HEK293T (cell line): ENCODE measurements around the gene CDYL.

Experiments used
- CTCF ChIA-PET: fragments of 350-600 bp; formaldehyde crosslinking; extraction: SDS; loops from one replicate; lab custom pipeline; 2021; ENCODE audit warnings: antibody characterized with exemption, inconsistent platforms; lab: Yijun Ruan, JAX
- POLR2A ChIA-PET: fragments of 350-600 bp; formaldehyde crosslinking; extraction: SDS; loops from one replicate; lab custom pipeline; 2020; ENCODE audit warnings: antibody characterized with exemption, inconsistent platforms; lab: Yijun Ruan, JAX
- DNase-seq: peaks from one replicate; pipeline ENCODE4 v3.0.0; 2012; ENCODE audit warnings: mixed read lengths; ENCODE audit errors: extremely low spot score
- ARNT ChIP-seq: fragments of 450-650 bp; IDR thresholded peaks from 2 replicates; pipeline ENCODE4 v1.6.1; 2017; ENCODE audit warnings: mild to moderate bottlenecking
- BHLHE40 ChIP-seq: fragments of 450-650 bp; IDR thresholded peaks from 2 replicates; pipeline ENCODE4 v1.6.1; 2016; ENCODE audit warnings: mild to moderate bottlenecking, moderate library complexity, borderline replicate concordance
- CTBP1 ChIP-seq: fragments of 450-650 bp; IDR thresholded peaks from 2 replicates; pipeline ENCODE4 v1.6.1; 2016; ENCODE audit warnings: borderline replicate concordance
- ELF4 ChIP-seq: fragments of 450-650 bp; IDR thresholded peaks from 2 replicates; pipeline ENCODE4 v1.6.1; 2017; ENCODE audit warnings: antibody characterized with exemption
- FOXA1 ChIP-seq: fragments of 450-650 bp; IDR thresholded peaks from 2 replicates; pipeline ENCODE4 v1.6.1; 2016; ENCODE audit warnings: mild to moderate bottlenecking
- FOXK2 ChIP-seq: fragments of 450-650 bp; IDR thresholded peaks from 2 replicates; pipeline ENCODE4 v1.6.1; 2016; ENCODE audit warnings: mild to moderate bottlenecking
- FOXM1 ChIP-seq: fragments of 450-650 bp; IDR thresholded peaks from 2 replicates; pipeline ENCODE4 v1.6.1; 2017; ENCODE audit warnings: mild to moderate bottlenecking, borderline replicate concordance
- HDGF ChIP-seq: fragments of 450-650 bp; IDR thresholded peaks from 2 replicates; pipeline ENCODE4 v1.6.1; 2017; ENCODE audit warnings: antibody characterized with exemption, borderline replicate concordance
- L3MBTL2 ChIP-seq: fragments of 450-650 bp; conservative IDR thresholded peaks from 2 replicates; pipeline ENCODE4 v1.6.1; 2016; ENCODE audit warnings: mild to moderate bottlenecking
- LEF1 ChIP-seq: fragments of 450-650 bp; IDR thresholded peaks from 2 replicates; pipeline ENCODE4 v1.6.1; 2017; ENCODE audit warnings: mild to moderate bottlenecking, borderline replicate concordance
- NFRKB ChIP-seq: fragments of 450-650 bp; IDR thresholded peaks from 2 replicates; pipeline ENCODE4 v1.6.1; 2016; ENCODE audit warnings: mild to moderate bottlenecking, moderate library complexity
- SP1 ChIP-seq: fragments of 450-650 bp; IDR thresholded peaks from 2 replicates; pipeline ENCODE4 v1.6.1; 2017
- SUZ12 ChIP-seq: fragments of 450-650 bp; IDR thresholded peaks from 2 replicates; pipeline ENCODE4 v1.6.1; 2016; ENCODE audit warnings: mild to moderate bottlenecking
- TARDBP ChIP-seq: fragments of 450-650 bp; IDR thresholded peaks from 2 replicates; pipeline ENCODE4 v1.6.1; 2016
- ZNF384 ChIP-seq: fragments of 450-650 bp; IDR thresholded peaks from 2 replicates; pipeline ENCODE4 v1.6.1; 2016
- TF ChIP-seq, protein P1 (sequence below): fragments of 450-650 bp; IDR thresholded peaks from 2 replicates; pipeline ENCODE4 v1.6.1; 2016

The CDYL gene

DNA sequence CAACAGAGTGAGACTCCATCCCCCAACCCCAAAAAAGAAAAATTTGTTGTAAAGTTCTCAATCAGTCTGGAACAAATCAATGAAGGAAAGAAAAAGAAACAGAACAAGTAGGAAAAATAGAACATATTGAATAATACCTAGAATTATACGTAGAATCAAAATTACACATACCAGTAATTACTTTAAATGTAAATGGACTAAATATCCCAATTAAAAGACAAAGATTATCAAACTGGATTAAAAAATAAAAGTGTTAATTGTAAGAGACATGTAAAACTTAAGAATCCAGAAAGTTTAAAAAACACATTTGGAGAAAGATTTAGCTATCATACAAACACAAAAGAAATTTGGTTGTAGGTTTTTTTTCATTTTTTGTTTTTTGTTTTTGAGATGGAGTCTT lies 12.3 kb upstream of the CDYL start:
- no peak for TF ChIP-seq CTBP1
- TF ChIP-seq FOXA1 = no peak
- no peak for TF ChIP-seq FOXM1
- no peak for TF ChIP-seq TARDBP
- TF ChIP-seq LEF1 = no peak
- TF ChIP-seq SP1 = no peak
- no peak for TF ChIP-seq L3MBTL2
- no peak for TF ChIP-seq ARNT
- no peak for DNase-seq
- POLR2A ChIA-PET = no interaction called here

DNA sequence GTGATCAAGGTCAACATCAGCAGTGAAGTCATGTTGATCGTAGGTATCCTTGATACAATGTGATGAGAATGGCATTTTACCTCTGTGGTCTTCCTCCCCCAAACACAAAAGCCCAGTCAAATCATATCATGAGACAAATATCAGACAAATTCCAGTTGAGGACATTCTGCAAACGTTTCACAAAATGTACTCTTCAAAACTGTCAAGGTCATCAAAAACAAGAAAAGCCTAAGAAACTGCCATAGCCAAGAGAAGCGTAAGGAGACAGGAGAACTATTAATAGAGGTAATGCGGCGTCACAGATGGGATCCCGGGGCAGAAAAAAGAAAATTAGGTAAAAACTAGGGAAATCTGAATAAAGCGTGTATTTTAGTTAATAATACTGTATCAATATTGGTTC lies 7.4 kb upstream of the CDYL start:
- no peak for DNase-seq
- ChIA-PET POLR2A (no interaction called here), CTCF (no interaction called here)
- TF ChIP-seq L3MBTL2 (no peak), FOXK2 (no peak), ARNT (no peak), FOXM1 (no peak), NFRKB (no peak), CTBP1 (no peak), ELF4 (no peak), FOXA1 (no peak), BHLHE40 (no peak), SP1 (no peak), ZNF384 (no peak)
- TF ChIP-seq, protein P1, sequence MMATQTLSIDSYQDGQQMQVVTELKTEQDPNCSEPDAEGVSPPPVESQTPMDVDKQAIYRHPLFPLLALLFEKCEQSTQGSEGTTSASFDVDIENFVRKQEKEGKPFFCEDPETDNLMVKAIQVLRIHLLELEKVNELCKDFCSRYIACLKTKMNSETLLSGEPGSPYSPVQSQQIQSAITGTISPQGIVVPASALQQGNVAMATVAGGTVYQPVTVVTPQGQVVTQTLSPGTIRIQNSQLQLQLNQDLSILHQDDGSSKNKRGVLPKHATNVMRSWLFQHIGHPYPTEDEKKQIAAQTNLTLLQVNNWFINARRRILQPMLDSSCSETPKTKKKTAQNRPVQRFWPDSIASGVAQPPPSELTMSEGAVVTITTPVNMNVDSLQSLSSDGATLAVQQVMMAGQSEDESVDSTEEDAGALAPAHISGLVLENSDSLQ = no peak

More for the DNA sequence above, 12.3 kb upstream of the CDYL start:
- CTCF ChIA-PET = no interaction called here

DNA sequence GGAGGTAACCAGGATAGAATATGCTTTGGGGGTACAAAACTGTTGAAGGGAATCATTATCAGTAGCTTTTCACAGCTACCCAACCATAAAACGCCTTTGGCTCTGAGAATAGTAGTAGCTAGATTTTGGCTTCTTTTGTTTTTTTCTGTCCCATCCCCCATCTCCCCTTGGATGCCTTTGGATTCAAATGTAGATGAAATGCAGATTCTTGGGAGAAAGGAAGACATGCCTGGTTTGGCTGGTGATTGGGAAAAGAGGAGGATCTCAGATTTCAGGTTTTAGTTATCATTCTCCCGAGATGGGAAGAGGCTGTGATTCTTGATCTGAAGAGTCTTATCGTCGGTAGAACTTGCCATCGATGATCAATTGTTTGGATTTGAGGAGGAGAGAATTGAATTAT lies 3.5 kb upstream of the CDYL start:
- TF ChIP-seq SUZ12 (no peak), CTBP1 (no peak), FOXA1 (no peak)
- CTCF ChIA-PET = no interaction called here
- POLR2A ChIA-PET = no interaction called here
- no peak for DNase-seq

DNA sequence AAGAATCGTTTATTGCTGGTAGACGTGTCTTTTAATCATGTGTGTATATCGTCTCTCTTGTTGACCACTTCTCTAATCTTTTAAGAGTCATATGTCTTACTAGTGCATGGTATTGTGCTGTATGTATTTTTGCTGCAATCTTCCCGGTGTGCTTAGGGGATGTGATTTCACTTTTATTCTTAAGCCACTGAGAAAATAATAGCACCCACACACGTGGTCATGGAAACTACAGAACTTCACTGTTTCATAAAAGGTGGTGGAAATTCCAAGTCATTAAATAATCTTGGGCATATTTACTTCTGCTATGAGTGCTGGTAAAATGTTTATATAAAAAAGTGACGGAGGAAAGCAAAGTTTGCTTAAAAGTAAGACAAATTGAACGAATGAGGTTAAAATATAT lies 3.0 kb upstream of the CDYL start:
- TF ChIP-seq FOXA1 = no peak
- no peak for TF ChIP-seq LEF1
- no peak for TF ChIP-seq SP1
- TF ChIP-seq FOXK2 = no peak
- no peak for TF ChIP-seq FOXM1
- TF ChIP-seq L3MBTL2 = no peak
- no peak for TF ChIP-seq SUZ12
- no peak for TF ChIP-seq HDGF
- TF ChIP-seq ZNF384 = no peak
- no peak for TF ChIP-seq TARDBP
- TF ChIP-seq BHLHE40 = no peak
- TF ChIP-seq, protein P1 = no peak
- no peak for TF ChIP-seq NFRKB
- TF ChIP-seq ELF4 = no peak
- TF ChIP-seq ARNT = no peak
- TF ChIP-seq CTBP1 = no peak
- no peak for DNase-seq
- CTCF ChIA-PET = interaction anchor here (0.6 kb wide), 1 partner anchor 201 kb away, joined by 4 read pairs; no protein-coding TSS in a partner anchor
- POLR2A ChIA-PET = no interaction called here

DNA sequence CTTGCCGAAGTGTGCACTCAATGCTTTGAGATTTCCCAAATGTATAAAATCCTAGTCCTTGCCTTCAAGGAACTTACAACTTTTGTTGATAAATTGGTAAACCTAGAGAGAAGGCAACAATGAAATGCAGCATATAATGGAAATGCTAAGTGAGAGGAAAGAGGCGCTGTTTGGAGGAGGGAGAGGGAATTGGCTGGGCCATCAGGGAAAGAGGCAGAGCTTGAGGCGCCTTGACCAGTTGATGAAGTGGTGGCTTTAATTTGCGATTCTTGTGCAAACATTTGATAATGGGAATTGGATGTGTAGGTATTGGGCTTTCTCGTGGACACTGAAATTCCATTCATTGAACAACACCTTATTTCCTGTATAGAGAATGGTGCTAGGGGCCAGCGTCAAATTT lies 1.9 kb upstream of the CDYL start:
- CTCF ChIA-PET = no interaction called here

DNA sequence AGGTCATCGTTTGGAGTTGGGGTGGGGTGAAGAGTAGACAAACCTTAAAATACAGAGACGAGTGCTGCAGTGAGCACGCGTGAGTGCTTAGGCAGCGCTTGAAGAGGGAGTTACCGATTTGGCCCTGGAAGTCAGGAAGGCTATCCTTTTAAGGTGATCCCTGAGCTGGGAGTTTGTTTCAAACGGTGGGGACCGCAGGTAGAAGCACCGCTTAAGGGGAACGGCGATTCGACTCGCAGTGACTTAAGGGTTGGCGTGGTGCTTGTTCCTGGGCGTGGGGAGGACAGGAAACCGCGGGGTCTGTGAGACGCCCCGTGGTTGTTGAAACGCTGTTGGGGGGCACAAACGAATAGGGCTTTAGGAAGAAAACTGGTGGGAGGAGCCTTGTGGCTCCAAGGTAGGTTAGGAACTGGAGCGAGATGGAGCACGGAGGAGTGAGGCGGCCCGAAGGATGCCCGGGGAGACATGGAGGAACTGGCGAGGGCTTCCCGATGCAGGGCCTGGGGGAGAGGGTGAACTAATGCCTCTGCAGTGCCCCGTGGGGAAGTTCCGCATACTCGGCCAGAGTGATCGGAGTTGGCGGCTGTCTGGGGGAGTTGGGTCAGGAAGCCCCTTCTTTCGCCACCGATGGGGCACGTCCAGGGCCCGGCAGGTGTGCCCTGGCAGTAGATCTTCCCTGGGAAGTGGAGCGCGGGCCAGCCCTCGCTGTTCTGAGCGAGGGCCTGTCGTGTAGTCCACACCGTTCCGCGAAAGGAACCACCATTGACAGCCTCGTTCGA lies 1.3 kb upstream of the CDYL start:
- no peak for DNase-seq
- CTCF ChIA-PET = no interaction called here
- TF ChIP-seq BHLHE40 (no peak), NFRKB (no peak), ARNT (no peak), FOXA1 (no peak), HDGF (no peak), L3MBTL2 (no peak), SP1 (no peak), TARDBP (no peak), SUZ12 (no peak), LEF1 (no peak)
- TF ChIP-seq, protein P1 = no peak
- POLR2A ChIA-PET = no interaction called here

More for the DNA sequence above, 1.9 kb upstream of the CDYL start:
- POLR2A ChIA-PET = no interaction called here
- DNase-seq = no peak
- TF ChIP-seq SUZ12 (no peak), ARNT (no peak), TARDBP (no peak), CTBP1 (no peak), FOXK2 (no peak), LEF1 (no peak), L3MBTL2 (no peak), SP1 (no peak), ZNF384 (no peak), BHLHE40 (no peak), ELF4 (no peak), HDGF (no peak), FOXM1 (no peak), NFRKB (no peak), FOXA1 (no peak)
- TF ChIP-seq, protein P1 = no peak
